HG02798 (cell line): ENCODE measurements around the gene CXCL17.

Experiments
- ATAC-seq: cut with Tn5 transposase; IDR thresholded peaks from one replicate; pipeline ENCODE4 v1.9.1; 2021; ENCODE audit warnings: mild to moderate bottlenecking; ENCODE audit not compliant: unreplicated experiment, poor library complexity

CXCL17 gene

DNA sequence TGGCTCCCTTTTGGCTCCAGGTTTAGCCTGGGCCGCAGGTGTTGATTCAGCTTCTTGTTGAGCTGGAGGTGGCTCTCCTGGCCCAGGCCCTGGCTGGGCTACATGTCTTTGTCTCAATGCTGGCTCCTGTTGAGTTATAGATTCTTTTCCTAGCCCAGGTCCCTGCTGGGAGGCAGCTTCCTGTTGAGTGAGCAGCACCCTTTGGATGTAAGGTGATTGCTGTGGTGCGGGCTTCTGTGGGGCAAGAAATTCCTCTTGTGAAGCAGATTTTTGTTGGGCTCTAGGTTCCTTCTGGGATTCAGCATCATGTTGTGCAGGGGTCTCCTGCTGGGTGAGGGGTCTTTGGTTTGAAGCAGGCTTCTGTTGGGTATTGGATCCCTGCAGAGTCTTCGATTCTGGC, 16.1 kb downstream of the CXCL17 start:
- no peak for ATAC-seq

- ATAC-seq, result no peak
Measured at GRCh38 chr19:42424712-42425131, 18.0 kb downstream of the CXCL17 start.

- no peak for ATAC-seq
Measured at GRCh38 chr19:42424345-42424707, 18.4 kb downstream of the CXCL17 start.

- peak; percentile 89 for ATAC-seq
Measured at GRCh38 chr19:42423462-42424344, 19.0 kb downstream of the CXCL17 start.

DNA sequence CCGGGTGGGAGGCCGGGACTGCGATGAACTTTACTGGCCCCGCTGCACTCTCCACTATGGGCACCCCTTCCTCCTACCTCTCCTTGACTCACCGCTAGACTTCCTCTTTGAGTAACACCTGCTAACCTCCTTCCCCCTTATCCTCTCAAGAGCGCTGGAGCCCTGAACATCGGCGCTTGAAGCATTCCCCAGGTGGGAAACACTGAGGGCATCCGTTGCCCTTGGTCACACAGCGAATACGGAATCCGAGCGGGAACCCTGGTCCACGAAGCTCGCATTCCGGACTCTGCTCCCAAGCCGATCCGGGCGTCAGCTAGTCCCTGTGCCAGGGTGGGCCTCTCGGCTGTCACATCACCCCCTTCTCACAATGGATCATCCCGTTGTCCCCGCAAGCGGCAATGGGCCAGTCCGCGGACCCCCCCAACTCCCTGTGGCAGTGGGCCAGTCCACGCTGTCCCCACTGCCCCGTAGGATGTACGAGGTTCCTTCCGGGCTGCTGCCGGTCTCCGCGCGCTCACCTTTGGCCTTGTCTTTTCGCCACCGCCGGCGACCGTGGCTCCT, 19.8 kb downstream of the CXCL17 start:
- peak; percentile 39 for ATAC-seq

GRCh38 chr19:42422092-42422900, 20.4 kb downstream of the CXCL17 start:
- ATAC-seq, result no peak

- ATAC-seq, result no peak
Measured at GRCh38 chr19:42421591-42422031, 21.1 kb downstream of the CXCL17 start.

- ATAC-seq, result no peak
Measured at GRCh38 chr19:42421101-42421500, 21.6 kb downstream of the CXCL17 start.

DNA sequence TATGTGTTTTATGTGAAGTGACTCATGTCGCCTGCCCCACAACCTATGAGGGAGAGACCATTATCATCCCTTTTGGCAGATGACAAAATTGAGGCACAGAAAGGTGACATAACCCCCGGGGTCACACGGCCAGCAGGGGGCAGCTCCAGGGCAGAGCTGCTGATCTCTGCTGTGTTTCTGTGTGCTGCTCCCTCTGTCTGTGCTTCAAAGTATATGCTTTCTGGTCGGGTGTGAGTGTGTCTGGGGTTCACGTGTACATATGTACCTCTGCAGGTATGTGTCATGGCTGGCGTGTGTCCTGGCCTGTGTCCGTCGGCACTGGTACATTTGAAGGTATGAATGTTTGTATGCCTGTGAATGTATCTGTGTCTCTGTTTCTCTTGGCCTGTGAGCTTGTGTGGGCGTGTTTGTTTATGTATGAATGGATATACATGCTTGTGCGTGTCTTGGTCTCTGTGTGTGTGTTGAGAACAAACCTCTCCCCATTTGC, 22.6 kb downstream of the CXCL17 start:
- ATAC-seq, result peak; percentile 35

DNA sequence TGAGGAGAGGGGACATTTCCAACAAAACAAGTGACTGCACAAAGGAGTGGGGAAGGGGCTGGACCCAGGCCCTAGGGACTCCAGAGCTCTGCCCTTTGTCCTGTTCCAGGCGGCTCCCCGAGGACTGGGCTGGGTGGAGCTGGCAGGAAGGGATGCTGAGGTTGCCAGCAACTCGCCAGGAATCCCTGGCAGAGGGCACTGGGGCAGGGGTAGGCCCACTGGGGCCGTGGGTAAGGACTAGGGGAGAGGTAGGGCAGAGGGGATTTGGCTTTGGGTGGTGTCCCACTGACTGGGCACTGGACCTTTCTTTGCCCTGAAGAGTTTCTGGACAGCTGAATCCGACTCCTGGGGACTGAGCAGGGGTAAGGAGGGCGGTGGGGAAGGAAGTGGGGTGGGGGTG, 23.4 kb downstream of the CXCL17 start:
- no peak for ATAC-seq

DNA sequence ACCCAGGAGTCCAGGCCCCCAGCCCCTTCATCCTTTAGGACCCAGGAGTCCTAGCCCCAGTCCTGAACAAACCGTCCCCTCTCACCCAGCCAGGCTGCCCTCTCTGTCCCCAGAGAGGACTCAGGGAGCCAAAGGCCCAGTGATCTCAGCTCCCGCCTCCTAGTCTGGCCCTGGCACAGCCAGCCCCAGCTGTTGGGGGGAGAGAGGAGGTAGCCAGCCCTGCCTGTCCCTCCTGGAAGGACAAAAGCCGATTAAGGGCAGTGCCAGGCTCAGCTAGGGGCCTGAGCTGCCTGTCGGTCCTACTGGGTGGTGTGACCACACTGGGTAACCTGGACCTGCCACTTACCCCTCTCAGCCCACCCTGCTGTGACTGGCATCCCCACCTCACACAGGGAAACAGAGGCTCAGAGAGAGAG, 30.1 kb downstream of the CXCL17 start:
- no peak for ATAC-seq

DNA sequence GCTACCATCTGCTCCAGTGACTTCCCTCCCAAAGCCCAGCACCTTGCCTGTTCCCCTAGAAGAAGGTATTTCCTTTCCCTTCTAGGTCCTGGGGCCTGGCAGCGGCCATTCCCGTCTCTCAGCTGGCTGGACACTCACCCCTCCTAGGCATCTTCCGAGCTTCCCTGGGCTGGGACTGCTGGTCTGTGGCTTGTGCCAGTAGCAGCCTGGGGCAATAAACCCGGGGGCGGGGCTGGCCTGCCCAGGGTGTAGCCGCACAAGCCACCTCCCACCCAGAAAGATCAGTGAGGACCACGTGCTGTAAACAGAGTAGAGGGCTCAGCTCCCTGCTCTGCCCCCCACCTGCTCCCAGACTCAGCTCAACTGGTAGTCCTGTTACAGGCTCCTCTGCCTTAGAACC, 30.5 kb downstream of the CXCL17 start:
- no peak for ATAC-seq

DNA sequence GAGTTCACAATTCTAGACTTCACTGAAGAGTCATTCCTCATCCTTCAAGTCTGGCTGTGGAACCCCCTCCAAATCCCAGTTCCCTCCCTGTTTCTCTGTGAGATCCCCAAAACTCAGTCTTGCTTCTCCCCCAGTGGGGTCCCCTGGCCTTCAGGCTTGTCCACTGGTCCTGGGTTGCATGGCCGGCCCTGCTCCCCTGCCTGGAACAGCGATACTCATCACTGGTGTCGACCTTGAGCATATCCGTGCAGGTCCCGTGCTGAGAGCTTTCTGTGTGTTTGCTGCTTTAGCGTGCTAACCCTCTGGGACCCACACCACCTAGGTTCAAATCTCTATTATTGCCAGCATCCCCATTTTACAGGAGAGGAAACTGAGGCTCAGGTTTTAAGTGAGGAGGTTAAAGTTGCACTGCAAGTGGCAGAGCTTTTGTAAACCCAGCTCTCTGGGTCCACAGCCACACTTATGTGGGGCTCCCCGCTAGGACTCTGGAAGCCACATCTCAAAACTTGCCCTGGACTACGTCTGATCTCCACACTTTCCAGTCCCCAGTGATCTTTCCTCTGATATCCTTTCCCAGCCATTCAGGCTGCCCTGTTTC, 31.1 kb downstream of the CXCL17 start:
- ATAC-seq, result no peak

DNA sequence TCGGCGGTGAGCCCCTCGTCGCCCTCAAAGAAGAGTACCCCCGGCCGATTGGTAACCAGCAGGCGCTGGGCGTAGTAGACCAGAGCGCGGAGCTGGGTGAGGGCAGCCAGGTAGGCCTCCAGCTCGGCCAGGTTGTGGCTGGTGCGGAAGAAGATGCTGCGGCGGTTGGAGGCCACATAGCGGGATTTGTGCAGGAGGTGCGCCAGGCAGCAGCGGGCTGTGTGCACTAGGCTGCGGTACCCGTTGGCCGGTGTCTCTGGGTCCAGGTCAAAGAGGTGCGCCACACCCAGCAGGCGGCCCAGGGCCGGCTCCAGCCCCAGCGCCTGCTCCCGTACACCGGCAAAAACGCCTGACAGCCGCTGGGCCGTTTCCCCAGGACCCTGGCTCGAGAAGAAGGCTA, 32.4 kb downstream of the CXCL17 start:
- ATAC-seq, result no peak

DNA sequence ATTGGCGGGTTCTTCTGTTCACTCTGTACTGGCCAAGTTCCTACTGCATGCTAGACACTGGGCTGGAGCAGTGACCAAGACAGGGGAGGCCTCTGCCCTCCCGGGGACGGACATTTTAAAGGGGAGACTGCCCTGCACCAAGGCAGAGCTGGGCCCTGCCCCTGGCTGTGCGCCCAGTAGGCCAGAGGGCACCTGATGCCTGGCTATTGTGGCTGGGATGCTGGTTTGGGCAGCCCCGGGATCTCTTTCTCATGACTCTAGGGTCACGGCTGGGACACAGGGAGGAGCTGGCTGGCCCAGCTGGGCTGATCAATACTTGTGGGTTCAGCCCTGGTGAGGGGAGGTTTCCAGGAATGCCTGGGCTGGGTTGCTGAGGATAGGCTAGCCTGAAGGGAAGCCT, 33.3 kb downstream of the CXCL17 start:
- no peak for ATAC-seq

- no peak for ATAC-seq
Measured at GRCh38 chr19:42407816-42408175, 35.0 kb downstream of the CXCL17 start.

DNA sequence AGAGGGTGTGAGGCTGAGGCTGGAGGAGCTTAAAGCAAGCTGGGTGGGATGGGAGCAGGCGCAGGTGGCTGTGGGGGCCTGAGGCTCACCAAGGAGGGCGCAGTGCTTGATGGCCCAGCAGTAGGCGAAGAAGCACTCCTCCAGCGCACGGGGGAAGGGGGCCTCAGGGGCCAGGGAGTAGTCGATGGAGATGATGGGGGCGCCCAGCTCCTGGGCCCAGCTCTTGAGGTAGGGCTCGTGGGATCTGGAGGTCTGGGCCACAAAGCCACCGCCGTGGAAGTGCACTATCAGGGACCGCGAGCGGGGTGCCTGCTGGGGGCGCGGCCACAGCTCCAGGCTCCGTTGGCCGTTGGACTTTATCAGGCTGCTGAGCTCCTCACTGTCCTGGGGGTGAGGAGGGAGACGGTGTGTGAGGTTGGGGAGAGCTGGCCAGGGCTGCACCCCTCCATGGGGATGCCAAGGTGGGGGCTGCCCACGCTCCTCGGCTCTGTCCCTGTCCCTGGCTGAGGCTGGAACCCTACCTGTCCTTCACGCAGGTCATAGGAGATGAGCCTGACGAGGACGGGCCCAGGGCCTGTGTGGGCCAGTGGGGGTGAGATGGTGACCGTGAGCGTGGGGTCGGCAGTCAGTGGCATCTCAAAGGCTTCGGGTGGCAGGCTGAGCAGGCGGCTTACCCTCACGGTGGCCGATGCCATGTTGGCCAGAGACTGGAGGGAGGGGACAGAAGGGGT, 35.5 kb downstream of the CXCL17 start:
- ATAC-seq, result no peak

DNA sequence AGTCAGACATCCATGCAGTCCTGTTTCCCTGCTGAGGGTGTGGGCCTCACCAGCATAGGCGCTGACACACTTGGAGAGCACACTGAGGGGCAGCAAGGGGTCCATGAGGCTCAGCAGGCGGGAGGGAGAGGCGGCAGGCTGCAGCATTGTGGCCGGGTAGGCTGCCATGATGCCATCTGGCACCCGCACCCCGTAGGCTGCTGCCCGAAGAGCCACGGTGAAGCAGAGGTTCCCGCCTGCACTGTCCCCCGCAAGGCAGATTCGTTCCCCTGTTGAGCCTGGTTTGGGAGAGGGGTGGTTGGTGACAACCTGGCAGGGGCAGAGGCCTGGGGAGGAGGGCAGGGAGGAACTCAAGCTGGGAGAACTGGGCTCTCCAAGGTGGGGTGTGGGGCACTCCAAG, 36.6 kb downstream of the CXCL17 start:
- no peak for ATAC-seq

- no peak for ATAC-seq
Measured at GRCh38 chr19:42403586-42403985, 39.2 kb downstream of the CXCL17 start.
